ENCODE data around the gene WDR54.
"Not testable (repeated sequence)": the region's sequence is repeated elsewhere in the genome, so short reads cannot be mapped to it uniquely, and the experiment has no call there.

The WDR54 gene

DNA sequence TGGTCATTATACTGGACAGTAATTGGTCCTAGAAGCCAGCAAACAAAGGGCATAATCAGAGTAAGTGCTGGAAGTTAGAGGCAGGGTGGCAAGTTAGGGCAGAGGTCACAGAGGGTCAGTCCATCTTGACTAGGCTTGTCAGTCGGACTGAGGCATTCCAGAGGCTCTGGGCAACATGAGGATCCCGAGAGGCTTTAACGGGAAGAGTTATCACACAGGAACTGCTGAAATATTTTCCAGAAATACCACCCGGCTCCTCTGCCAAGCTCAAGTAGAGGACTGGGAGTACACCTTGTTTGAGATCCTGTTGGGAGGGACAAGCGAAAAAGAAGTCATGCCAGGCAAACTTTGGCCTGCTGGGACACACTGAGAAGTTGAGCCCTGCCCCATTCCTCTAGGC is 13.8 kb upstream of the WDR54 start:
- DNase-seq = no peak

GRCh38 chr2:74413001-74413698 is 8.4 kb upstream of the WDR54 start:
- DNase-seq = no peak

- DNase-seq = no peak
Observed at GRCh38 chr2:74414441-74414840, 7.1 kb upstream of the WDR54 start.

DNA sequence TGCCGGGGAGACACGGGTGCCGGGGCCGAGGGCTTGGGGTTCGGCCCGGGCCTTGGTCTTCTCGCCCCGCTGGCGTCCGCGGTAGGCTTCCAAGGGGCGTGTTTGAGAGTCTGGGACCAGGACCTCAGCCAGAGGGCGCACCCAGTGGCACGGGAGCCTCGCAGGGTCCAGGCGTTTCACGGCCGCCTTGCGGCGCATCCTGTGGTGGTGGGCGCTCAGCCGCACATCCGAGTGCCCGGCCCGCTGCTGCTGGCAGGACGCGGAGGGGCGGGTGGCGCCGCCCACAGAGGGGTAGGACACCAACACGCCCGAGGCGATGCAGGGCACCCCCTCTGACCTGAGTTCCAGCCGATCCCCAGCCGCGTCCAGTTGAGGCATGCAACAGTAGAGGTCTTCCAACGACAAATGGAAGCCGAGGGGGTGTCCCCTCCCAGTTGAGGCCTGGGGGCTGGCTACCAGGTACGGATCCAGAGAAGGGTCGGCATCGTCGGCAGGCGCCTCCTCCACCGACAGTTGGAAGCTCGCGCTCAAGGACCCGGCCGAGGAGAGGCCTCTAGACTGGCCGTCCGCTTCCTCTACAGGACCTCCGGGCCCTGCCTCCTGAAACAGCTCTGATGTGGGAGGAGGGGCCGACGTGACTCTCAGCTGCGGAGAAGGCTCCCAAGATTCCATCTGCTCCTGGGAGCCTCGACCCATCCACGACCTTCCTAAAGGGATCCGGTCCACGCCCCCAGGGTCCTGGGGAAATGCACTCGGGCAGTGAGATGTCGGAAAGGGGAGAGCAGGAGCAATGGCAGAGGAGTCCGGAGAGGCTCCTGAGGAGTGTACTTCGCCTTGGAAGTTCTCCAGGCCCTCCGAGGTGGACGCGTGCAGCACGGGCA is 6.4 kb upstream of the WDR54 start:
- peak in 1 of 4 experiments; percentile 31 for DNase-seq

DNA sequence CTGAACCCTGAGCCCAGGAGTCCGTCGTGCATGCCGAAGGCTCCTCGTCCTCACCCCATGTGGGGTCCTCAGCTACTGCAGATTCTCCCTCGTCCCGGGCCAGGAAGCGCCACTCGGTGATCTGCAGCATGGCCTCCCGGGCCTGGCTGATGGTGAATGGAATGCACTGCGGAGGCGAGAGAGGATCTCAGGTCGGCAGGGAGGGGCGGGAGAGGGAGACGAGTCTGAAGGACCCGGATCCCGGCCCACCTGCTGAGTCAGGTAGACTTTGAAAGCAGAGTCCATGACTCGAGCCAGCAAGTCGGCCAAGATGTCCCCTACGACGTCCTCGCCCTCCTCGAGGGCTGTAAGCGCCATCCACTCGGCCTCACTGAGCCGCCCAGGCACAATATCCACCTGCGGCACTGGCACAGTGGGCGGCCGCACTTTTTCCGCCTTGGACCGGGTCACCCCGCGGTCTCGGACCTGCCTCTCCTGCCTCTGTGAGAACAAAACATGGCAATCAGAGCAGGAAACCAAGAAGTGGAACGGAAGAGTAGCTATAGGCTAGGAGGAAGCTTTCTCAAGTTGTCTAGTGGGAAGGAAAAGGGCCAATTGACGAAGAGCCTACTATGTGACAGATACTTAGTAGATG is 5.7 kb upstream of the WDR54 start:
- DNase-seq = no peak

DNA sequence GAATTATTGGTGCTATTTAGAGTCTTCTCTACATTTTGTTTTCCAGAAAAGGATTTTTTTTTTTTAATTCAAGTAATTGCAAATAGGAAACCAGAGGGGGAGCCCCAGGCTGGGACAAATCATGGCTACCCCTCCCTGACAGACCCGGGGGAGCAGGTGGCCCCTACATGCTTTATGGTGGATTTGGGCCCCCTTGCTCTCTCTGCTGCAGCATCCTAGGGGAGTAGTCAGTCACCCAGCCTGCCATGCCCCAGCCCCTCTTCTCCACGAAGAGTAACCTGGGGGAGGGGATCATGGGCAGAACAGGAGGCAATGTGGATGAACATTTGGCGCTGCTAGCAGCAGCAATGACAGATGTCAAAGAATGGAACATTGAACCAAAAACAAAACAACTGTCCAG is 4.8 kb upstream of the WDR54 start:
- DNase-seq = no peak

DNA sequence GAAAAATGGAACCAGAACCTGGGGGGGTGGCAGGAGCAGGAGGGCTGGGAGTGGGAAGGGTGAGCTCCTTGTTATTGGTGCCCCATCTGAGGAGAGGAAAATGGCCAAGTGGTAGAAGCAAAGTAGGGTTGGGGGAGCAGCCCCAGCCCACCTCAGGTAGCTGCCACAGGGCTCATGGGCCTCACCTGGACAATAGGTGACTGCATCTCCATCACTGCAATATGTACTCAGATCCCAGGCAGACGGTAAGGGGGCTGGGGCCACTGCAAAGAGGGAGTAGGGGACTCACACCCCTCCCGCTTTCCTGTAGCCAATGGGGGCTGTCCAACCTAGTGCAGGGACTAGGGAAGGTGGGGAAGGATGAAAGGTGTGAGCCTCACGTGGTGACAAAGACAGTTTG is 4.3 kb upstream of the WDR54 start:
- no peak for DNase-seq

- DNase-seq = no peak
Observed at GRCh38 chr2:74417763-74418162, 3.8 kb upstream of the WDR54 start.

DNA sequence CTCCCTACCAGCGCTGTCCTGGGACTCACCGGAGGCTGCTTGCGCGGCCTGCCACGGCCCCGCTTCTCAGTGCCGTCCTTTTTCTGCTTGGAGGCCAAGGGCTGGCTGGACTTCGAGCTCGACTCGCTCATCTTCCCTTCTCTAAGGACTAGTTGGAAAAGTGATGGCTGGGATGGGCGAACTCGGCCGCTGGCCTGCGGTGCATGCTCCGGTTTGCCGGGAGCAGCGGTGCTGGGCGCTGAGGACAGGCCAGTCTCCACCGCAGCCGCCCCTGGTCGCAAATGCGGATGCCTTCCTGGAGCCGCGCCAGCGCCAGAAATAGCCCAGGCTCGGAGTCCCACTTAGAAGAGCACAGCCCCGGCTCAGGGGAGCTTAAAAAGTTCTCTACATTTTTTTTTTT is 3.2 kb upstream of the WDR54 start:
- DNase-seq = no peak

GRCh38 chr2:74419345-74419744 is 2.2 kb upstream of the WDR54 start:
- no peak for DNase-seq

DNA sequence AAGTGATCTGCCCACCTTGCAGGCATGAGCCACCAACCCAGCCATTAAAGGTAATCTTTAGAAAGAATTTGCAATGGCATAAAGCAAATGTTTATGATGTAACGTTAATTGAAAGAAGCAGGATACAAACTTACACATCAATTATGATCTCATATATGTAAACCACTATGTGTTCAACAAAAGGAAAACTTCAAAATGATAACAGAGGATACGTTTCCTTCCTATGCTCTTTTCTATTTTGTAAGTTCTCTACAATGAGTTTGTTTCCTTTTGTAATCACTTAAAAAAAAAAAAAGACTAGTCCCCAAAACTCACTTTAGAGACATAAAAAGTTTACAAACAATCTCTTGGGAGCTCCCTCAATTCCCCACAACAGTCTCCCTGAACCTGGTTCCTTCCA is 1.5 kb upstream of the WDR54 start:
- DNase-seq = no peak

DNA sequence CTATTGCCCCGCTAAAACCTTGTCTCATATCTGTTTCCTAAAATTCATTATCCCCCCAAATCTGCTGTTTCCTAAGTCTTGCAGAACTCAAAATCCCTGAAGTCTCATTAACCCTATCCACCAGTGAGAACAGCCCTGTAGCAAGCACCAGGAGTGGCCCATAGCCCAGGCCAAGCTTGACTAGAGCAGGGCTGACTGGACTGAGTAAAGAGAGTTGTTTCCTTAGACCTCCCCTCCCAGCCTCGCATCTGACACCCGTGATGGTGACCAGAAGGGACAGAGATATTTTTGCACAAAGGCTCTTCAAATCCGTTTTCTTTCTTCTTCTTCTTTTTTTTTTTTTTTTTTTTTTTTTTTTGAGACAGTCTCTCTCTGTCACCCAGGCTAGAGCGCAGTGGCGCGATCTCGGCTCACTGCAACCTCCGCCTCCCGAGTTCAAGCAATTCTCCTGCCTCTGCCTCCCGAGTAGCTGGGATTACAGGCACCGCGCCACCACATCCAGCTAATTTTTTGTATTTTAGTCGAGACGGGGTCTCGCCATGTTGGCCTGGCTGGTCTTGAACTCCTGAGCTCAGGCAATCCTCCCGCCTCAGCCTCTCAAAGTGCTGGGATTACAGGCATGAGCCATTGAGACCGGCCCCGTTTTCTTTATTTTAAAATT is 957 bp upstream of the WDR54 start:
- not testable (repeated sequence) for DNase-seq

GRCh38 chr2:74423231-74424095 is 1.9 kb downstream of the WDR54 start:
- DNase-seq = no peak

GRCh38 chr2:74424139-74424992 is 2.8 kb downstream of the WDR54 start:
- DNase-seq = no peak

DNA sequence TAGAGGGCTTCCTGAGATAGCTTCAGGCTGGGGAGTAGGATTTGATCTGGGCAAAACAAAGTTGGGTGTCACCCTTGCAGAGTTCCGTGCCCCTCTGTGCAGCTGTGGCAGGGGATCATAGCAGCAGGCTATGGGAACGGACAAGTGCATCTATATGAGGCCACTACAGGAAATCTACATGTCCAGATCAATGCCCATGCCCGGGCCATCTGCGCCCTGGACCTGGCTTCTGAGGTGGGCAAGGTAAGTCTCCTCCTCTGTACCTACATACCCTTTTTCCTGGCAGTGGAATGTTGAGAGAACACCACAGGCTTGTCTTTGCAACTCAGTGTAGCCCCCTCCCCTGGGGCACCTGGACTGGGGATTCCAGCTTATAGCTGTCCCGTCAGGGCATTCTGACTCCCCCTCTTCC is 3.5 kb downstream of the WDR54 start:
- DNase-seq = no peak

- DNase-seq = no peak
Observed at GRCh38 chr2:74425523-74425922, 4.0 kb downstream of the WDR54 start.

GRCh38 chr2:74426181-74426758 is 4.7 kb downstream of the WDR54 start:
- DNase-seq = no peak

GRCh38 chr2:74427551-74427950 is 6.0 kb downstream of the WDR54 start:
- no peak for DNase-seq

- no peak for DNase-seq
Observed at GRCh38 chr2:74428675-74429074, 7.1 kb downstream of the WDR54 start.

DNA sequence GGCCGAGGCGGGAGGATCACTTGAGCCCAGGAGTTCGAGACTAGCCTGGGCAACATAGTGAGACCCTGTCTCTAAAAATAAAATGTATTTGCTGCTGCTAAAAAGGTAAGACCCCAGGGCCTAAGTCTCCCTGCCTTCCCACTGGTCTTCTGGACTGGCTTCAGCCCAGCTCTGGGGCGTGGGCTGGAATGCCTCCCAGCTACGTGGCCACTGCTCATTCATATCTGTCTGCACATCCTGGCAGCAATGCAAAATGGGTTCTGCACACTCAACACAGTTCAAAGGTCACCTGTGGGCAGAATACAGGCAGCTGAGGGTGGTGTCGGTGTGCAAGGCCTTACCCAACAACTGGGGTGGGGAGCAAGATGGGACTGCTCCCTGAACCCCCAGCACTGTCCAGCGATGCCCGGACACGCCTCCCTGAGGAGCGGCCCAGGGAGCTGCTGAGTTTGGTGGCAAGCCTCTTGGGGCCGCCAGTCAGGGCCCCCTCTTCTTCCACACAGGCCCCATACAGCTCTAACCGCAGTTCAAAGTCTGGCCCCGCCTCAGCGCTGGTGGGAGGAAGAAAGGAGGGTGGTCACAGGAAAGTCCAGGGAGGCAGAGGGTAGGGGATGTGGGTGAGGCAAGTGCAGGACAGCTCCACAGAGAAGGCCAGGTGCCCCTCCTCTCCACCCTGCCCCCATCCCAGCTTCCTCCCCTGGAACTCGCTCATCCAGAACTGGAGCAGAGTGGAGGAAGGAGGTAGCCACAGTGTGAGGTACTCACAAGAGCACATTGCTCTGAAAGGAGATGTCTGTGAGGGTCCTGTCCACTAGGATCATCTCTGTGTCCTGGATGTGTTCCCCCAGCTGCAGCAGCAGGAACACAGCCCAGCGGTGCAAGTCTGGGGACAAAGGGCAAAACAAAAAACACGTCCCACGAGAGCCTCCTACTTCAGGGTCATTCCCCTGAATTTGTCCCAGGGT is 8.2 kb downstream of the WDR54 start:
- DNase-seq = no peak

All from activated naive CD4-positive, alpha-beta T cell (primary cell).